ENCODE data around the gene WIPI1.
"Not testable (repeated sequence)": the region's sequence is repeated elsewhere in the genome, so short reads cannot be mapped to it uniquely, and the experiment has no call there.

The WIPI1 gene, protein sequence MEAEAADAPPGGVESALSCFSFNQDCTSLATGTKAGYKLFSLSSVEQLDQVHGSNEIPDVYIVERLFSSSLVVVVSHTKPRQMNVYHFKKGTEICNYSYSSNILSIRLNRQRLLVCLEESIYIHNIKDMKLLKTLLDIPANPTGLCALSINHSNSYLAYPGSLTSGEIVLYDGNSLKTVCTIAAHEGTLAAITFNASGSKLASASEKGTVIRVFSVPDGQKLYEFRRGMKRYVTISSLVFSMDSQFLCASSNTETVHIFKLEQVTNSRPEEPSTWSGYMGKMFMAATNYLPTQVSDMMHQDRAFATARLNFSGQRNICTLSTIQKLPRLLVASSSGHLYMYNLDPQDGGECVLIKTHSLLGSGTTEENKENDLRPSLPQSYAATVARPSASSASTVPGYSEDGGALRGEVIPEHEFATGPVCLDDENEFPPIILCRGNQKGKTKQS

DNA sequence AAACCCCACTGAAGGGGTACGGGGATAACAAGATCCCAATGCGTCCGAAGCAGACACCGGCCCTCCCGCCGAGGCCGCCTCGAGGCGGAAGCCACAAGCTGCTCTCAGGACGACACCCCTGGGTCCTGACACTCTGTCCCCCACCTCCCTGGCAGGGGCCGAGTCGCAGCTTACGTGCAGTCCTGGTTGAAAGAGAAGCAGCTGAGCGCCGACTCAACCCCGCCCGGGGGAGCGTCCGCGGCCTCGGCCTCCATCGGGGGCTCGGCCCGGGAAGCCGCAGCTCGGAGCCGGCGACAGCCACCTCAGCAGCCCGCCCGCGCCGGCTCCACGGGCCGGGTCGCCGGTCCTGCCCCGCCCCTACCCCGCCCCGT lies at the start of gene WIPI1:
WIPI1 (minus strand) TSS at position 329 of the 371 bp plus-strand sequence; CDS start at position 254, 75 bp downstream.
- DNase-seq: no peak

GRCh38 chr17:68505951-68506350 lies 48.7 kb upstream of the WIPI1 start:
- DNase-seq: no peak

DNA sequence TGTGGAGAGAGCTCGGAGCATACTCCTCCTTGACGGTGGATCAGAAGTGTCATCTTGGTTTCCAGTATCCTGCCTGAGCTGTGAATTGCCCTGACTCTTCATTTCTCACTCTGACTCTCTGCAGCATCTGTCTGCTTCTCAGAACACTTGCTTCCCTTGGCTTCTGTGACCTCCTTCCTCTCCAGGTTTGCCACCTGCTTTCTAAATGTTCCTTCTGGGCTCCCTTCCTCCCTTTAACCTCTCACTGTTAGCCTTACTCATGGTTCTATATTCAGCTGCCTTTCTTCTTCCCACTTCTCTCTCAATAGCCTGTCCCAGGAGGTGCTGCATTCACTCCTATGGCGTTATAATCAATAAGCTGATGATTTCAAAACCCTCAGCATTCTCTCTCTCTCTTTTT lies 43.8 kb upstream of the WIPI1 start:
- no peak for DNase-seq

DNA sequence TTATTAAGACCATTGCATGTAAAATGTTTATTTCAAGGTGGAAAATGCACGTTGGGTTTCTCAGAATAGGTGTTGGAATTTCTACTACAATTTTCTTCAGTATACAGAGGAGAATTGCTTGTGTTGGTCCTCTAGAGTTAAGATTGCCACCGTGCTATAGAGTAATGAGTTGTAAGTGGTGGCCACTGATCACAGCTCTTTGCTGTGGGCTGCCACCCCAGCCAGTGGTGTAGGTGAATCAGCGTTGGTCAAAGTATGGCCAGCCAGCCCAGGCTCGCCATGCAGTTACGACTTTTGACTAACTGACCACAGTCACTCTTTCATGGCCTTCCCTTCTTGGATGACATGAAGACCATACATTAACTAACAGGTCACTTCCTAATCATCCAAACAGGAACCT lies 42.3 kb upstream of the WIPI1 start:
- DNase-seq: no peak

DNA sequence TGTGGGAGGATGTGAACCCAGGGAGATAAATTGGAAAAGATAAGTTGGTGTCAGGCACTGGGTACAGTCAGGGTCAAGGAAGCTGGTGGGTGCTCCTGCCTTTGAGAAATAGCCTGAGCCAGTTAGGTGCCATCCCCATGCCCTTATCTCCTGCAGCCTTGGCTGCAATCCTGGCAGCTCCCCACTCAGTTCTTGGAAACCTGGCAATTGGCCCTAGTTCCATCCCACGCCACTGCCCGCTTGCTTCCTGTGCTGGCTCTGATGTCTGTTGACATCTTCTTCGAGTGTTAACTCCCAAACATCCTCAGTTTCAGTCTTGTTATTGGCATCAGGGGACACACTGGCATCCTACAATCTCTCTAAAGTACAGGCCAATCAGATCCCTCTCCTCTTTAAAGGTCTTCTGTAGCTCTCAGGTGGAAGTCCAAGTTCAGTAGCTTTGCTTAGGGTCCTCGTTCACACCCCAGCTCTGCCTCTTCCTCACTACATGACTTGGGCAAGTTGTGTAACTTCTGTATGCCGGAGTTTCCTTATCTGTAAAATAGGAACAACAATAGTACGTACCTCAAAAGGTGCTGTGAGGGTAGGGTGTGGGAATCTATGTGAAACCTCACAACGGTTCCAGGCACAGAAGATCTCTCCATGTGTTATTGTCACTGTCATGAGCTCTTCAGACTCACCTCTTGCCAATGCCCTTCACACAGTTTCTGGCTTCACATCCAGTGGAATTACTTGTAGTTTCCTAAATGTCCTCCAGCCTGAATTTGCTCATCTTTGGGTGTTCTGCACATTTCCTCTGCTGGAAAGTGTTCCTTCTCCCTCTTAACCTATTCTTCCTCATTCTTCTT lies 41.4 kb upstream of the WIPI1 start:
- DNase-seq: no peak

- no peak for DNase-seq
Observed at GRCh38 chr17:68497885-68498319, 40.6 kb upstream of the WIPI1 start.

GRCh38 chr17:68495081-68495480 lies 37.8 kb upstream of the WIPI1 start:
- DNase-seq: no peak

DNA sequence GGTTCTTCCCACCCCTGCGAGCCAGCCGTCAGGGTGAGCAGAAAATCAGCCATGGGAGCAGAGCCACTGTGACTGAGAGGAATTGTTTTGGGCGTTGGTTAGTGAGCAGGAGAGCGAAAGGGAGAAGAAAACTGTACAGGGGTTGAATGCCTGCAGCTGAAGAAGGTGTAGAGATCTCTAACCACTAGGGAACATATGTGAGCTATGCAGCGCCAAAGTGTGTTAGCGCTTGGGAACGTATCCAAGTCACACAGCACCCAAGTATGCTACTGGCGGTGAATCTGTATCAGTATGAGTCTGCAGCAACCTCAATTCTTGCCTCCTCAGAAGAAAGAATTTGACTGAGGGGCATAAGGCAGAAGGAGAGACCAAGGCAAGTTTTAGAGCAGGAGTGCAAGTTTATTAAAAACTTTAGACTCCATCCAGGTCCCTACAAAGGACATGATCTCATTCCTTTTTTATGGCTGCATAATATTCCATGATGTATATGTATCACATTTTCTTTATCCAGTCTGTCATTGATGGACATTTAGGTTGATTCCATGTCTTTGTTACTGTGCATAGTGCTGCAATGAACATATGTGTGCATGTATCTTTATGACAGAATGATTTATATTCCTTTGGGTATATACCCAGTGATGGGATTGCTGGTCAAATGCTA lies 35.2 kb upstream of the WIPI1 start:
- DNase-seq: not testable (repeated sequence)

DNA sequence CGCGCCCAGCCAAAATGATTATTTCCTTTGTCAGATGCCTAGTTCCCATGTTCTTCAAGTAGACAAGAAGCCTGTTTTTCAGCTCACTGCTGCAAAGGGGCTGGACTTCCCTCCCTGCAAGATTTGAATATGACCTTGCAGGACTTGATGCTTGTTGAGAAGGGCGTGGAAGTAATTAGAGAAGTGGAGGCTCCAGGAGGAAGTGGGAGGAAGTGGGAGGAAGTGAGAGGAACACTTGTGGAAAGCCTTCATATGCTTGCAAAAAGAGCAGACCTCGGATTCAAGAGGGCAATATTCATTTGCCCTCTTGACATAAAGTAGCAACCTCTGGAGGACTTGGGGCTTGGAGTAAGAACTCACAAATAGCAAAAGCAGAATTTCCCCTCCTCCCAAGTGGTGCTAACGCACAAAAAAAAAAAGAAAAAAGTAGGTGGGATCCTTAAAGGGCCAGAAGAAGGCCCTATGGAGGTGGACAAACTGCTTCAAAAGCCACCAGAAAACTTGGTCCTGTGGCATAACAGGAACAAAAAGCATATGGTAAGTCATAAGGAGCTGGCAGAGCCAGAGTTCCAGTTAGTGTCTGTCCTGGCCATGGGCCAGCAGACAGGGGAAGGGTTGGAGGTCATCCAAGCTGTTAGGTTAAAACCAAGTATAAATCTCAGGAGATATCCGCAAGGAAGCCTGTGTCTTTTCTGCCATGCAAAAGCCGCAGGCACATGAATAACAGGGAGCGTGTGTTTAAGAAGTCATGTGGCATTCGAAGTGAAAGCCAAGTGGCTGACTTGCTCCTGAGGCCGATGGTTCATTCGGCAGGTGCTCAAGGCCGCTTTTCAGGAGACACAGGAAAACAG lies 34.3 kb upstream of the WIPI1 start:
- DNase-seq: no peak

- DNase-seq: no peak
Observed at GRCh38 chr17:68489919-68490318, 32.6 kb upstream of the WIPI1 start.

- DNase-seq: no peak
Observed at GRCh38 chr17:68484458-68484857, 27.2 kb upstream of the WIPI1 start.

- no peak for DNase-seq
Observed at GRCh38 chr17:68482576-68483041, 25.3 kb upstream of the WIPI1 start.

GRCh38 chr17:68480885-68481284 lies 23.6 kb upstream of the WIPI1 start:
- no peak for DNase-seq

DNA sequence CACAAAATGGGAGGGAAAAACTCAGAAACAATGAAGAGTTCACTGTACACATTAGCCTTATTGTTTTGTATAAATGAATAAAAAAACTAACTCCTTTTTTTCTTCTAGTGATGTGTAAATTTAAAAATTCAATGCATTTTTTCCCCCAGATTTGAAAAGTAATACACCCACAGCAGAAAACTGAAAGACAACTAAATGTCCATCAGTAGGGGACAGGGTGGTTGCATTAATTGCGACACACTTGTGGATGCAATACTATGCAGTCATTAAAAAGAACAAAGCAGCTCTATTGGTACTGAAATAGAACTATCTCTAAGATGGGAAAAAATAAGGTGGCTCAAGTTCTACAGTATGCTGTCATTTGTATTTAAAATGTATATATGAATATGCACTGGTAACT lies 13.7 kb upstream of the WIPI1 start:
- no peak for DNase-seq

DNA sequence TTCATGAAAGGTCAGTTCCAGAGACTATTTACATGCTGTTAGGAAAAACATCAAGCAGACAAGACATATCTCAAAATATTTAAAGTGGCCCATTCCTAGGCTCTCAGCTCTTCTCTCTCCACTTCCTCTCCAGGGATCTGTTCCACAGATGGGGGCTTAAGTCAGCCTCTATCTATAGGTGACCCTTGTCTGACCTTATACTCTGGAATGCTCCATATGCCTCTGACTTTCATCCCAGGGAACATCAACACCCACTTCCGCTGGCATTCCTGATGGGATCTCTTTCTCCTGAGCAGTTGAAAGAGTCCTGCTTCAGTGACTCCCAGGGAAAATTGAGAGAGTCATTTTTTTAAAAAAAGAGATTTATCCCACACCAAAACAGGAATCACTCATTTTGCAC lies 11.5 kb upstream of the WIPI1 start:
- no peak for DNase-seq

- no peak for DNase-seq
Observed at GRCh38 chr17:68468334-68468733, 11.0 kb upstream of the WIPI1 start.

- no peak for DNase-seq
Observed at GRCh38 chr17:68463211-68464019, 6.1 kb upstream of the WIPI1 start.

DNA sequence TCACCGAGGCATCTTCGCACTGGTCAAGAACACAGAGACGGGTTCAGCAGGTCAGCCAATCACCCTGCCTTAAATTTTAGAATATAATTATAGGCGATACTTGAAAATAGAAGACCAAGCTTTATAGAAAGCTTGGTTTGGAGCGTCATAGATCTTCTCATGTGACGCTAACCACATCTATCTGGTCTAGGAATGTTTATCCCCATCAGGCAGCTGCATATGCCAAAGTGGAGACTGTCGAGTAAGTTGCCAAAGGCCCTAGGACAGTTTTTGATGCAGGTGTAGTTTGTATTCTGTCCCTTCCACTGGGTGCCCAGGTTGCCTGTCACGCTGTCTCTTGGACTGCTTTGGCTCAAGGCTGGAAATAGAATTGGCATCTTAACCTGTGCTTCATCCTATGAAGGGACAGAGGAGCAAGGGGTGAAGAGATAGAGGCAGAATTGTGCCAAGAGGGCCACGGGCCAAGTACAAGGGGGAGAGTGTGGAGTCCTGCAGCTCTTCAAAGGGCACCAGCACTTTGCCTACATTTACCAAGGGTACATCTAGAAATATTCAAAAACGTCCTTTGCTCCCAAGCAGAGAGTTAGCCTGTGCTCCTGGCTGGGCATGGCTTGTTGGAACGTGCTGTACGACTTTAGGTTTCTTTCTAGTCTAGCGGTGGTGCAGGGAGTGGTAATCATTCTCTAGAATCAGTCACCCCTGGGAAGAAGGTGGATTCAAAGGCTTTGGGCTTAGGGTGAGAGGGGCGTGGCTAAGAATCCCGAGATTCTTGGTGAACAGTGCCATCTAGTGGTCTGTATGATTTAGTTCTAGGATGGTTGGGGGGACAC lies 5.3 kb upstream of the WIPI1 start:
- DNase-seq: peak; percentile 77

DNA sequence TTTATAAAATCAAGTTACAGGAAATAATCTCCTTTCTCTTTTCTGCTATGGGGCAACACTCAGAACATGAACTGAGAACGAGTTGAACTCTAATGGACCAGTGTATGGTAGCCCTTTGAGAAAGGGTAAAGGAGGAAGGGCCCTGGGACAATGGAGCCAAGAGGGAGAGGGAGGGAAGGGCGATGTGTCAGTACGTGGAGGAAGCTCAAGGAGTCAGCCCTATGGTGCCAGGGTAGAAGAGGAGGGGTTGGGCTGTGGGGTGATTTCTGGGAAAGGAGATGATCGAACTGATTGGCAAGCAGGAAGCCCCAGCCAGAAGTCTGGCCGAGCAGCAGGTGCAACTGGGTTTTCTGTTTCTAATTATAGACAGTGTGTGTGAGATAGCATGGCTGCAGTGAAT lies 4.3 kb upstream of the WIPI1 start:
- no peak for DNase-seq

- DNase-seq: no peak
Observed at GRCh38 chr17:68461122-68461539, 3.8 kb upstream of the WIPI1 start.
